ENCODE measurements around the gene PIP4P1. TPM values are rescaled to one million over a fixed set of nuclear protein-coding genes. Genes with fewer than 3 reads are reported as not detected.

Gene PIP4P1
- total and polyA plus RNA-seq, 9 of the 15 experiments (the other 6 are each of a cell fraction or from before 2014, with no cell fraction given), result 5.3 to 20.9 (median 10.7) TPM

- peak in 1 of 2 experiments; percentile 79 for TF ChIP-seq AFF1 (IDR thresholded peaks at IDR 0.05; ENCODE audit: low read depth in 1 of 2, partially characterized antibody in 2 of 2)
- TF ChIP-seq SIX5 (IDR thresholded peaks at IDR 0.05; ENCODE audit: borderline replicate concordance in 1 of 2, insufficient read depth in 1 of 2, low read depth in 1 of 2, low read length in 2 of 2), result no peak
- TF ChIP-seq SRSF1 (IDR thresholded peaks at IDR 0.05; ENCODE audit: low read depth, low read length), result no peak
- TF ChIP-seq ZNF696 (CRISPR knock-in tag; conservative IDR thresholded peaks at IDR 0.05), result no peak
- TF ChIP-seq JUN (IDR thresholded peaks at IDR 0.05; ENCODE audit: borderline replicate concordance, low read depth, low read length), result no peak
- TF ChIP-seq JUN (CRISPR knock-in tag; IDR thresholded peaks at IDR 0.05; ENCODE audit: borderline replicate concordance), result no peak
- TF ChIP-seq, protein P1, sequence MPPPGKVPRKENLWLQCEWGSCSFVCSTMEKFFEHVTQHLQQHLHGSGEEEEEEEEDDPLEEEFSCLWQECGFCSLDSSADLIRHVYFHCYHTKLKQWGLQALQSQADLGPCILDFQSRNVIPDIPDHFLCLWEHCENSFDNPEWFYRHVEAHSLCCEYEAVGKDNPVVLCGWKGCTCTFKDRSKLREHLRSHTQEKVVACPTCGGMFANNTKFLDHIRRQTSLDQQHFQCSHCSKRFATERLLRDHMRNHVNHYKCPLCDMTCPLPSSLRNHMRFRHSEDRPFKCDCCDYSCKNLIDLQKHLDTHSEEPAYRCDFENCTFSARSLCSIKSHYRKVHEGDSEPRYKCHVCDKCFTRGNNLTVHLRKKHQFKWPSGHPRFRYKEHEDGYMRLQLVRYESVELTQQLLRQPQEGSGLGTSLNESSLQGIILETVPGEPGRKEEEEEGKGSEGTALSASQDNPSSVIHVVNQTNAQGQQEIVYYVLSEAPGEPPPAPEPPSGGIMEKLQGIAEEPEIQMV (tag; conservative IDR thresholded peaks at IDR 0.05; ENCODE audit: low read depth), result no peak
- no peak for TF ChIP-seq EWSR1 (IDR thresholded peaks at IDR 0.05; ENCODE audit: borderline replicate concordance, low read depth, partially characterized antibody)
Observed at GRCh38 chr14:20454516-20455354, 6.5 kb downstream of the PIP4P1 start, which contains the start of the genes APEX1 and OSGEP (continued).
